ENCODE results near the gene UBQLN4.

UBQLN4 gene

DNA sequence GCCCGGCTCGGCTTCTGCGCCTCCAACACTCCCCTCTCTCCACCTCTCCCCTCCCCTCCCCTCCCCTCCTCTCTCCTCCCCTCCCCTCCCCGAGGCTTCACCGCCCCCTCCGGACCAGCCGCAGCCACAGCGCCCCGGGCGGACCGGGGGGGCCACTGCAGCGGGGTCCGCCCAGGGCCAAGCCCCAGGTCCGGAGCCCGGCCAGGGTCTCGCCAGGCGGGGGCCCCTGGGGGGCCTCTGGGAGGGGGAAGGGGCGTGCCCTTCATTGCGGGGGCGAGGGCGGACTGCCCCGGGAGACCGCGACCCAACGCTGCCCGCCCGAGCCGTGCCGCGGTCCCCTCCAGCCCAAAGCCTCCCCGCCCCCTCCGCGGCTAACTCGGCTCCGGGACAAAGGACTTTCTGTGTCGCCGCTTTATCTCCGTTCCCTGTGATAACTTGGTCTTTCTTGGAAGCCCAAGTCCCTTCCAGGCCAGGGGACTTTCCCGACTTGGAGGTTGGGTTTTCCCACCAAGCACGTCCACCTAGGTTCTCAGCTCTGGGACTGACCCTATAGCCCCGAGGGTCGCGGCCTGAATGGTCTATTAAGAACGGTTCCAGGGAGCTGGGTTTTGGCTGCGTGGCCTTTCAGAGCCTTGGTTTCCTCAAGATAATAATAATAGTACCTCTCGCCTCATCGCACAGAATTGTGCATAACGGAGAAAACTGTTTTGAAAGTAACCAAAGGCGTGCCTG is at the start of gene UBQLN4:
Gene UBQLN4, minus strand, starts transcription at position 31 of the 732 bp plus-strand sequence. CDS start 97 bp downstream, outside the sequence.
- intact Hi-C loops (cut with DNase I; ENCODE audit: low total_unique reads) = no loop called here
- H3K4me1 ChIP-seq = peaks cover 0 to 35% (median 20%) of the 10 kb centered on the region in 4 donors
- H3K9me3 ChIP-seq = no peaks in the 10 kb centered on the region
- TF ChIP-seq, protein P1, sequence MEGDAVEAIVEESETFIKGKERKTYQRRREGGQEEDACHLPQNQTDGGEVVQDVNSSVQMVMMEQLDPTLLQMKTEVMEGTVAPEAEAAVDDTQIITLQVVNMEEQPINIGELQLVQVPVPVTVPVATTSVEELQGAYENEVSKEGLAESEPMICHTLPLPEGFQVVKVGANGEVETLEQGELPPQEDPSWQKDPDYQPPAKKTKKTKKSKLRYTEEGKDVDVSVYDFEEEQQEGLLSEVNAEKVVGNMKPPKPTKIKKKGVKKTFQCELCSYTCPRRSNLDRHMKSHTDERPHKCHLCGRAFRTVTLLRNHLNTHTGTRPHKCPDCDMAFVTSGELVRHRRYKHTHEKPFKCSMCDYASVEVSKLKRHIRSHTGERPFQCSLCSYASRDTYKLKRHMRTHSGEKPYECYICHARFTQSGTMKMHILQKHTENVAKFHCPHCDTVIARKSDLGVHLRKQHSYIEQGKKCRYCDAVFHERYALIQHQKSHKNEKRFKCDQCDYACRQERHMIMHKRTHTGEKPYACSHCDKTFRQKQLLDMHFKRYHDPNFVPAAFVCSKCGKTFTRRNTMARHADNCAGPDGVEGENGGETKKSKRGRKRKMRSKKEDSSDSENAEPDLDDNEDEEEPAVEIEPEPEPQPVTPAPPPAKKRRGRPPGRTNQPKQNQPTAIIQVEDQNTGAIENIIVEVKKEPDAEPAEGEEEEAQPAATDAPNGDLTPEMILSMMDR (IDR thresholded peaks at IDR 0.05) = peak; percentile 35 to 61
- peak within 1 kb of the TSS; percentile 84 to 96 for H3K27ac ChIP-seq
- peak; percentile 83 to 94 for DNase-seq
- H3K4me3 ChIP-seq = peak within 1 kb of the TSS; percentile 72 to 88
- peaks cover 0 to 41% (median 21%) of the 10 kb centered on the region in 3 donors for H3K36me3 ChIP-seq
- no peaks in the 10 kb centered on the region for H3K27me3 ChIP-seq

DNA sequence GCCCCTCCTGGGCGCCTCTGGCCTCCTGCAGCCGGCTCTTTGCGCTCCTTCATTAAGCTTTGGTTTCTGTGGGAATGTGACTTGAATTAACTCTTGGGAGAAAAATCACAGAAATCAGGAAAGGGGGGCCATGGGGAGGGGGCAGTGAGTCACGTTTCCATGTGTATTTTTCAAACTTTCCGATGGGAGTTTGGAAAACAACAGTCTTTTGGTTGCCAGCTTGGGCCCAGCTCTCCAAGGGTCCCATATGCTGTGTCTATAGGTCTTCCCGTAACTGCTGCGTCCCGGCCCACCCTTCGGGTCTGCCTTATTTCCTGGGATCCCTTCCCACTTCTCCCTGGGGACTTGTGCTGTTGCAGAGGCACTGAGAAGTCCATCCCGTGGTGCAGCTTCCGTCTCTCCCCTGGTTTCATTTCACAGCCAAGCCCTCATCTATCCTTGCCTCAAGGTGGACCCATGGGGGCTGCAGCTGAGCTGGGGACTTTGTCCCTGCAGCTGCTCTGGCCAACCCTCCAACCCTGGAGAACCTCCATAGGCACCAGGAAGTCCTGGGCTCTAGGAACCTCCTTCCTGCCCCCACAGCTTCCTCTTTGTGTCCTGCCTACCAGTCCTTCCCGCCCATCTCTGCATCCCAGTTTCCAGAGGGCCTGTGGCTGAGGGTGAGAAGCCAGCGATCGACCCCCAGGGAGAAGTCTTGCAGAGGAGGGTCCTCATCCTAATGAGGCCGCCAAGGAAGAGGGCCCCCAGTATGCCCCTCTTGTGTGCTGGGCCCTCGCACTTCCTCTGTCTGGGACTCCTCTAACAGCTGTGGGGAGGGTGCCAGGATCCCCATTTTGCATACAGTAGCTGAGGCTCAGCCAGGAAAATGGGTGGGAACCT is 49.3 kb upstream of the UBQLN4 start:
- Histone ChIP-seq H3K9me3 (no peaks in the 10 kb centered on the region), H3K36me3 (no peaks in the 10 kb centered on the region), H3K4me1 (peaks cover 7 to 74% (median 60%) of the 10 kb centered on the region in 4 donors), H3K27ac (peak overlapping the region; percentile 94 to 97), H3K27me3 (no peaks in the 10 kb centered on the region), H3K4me3 (peak overlapping the region in 1 of 2 donors; percentile 10)
- DNase-seq = no peak
- TF ChIP-seq, protein P1 (IDR thresholded peaks at IDR 0.05) = no peak
- intact Hi-C loops (cut with DNase I; ENCODE audit: low total_unique reads) = no loop called here

DNA sequence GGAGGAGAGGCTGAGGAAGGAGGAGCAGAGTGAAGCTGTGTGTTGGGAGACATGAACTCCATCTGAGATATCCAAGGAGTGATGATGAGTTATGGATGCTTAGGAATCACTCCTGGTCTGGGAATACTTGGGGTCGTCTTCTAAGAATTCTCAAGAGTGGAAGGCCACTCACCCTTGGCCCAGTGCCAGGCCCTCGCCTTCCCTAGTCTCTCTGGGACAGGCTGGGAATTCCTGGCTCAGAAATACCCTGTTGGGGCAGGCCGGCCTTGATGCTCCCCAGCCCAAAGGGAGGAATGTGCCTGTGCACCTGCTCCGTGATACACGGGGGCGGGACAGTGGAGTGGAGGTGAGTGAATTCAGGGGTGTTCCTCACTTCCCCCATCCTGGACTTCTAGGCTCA is 48.3 kb upstream of the UBQLN4 start:
- intact Hi-C loops (cut with DNase I; ENCODE audit: low total_unique reads) = no loop called here
- peaks cover 11 to 75% (median 60%) of the 10 kb centered on the region in 4 donors for H3K4me1 ChIP-seq
- H3K27me3 ChIP-seq = no peaks in the 10 kb centered on the region
- H3K4me3 ChIP-seq = no peak overlapping the region
- TF ChIP-seq, protein P1 (IDR thresholded peaks at IDR 0.05) = no peak
- peak overlapping the region; percentile 94 to 97 for H3K27ac ChIP-seq
- no peaks in the 10 kb centered on the region for H3K9me3 ChIP-seq
- DNase-seq = no peak
- H3K36me3 ChIP-seq = no peaks in the 10 kb centered on the region

DNA sequence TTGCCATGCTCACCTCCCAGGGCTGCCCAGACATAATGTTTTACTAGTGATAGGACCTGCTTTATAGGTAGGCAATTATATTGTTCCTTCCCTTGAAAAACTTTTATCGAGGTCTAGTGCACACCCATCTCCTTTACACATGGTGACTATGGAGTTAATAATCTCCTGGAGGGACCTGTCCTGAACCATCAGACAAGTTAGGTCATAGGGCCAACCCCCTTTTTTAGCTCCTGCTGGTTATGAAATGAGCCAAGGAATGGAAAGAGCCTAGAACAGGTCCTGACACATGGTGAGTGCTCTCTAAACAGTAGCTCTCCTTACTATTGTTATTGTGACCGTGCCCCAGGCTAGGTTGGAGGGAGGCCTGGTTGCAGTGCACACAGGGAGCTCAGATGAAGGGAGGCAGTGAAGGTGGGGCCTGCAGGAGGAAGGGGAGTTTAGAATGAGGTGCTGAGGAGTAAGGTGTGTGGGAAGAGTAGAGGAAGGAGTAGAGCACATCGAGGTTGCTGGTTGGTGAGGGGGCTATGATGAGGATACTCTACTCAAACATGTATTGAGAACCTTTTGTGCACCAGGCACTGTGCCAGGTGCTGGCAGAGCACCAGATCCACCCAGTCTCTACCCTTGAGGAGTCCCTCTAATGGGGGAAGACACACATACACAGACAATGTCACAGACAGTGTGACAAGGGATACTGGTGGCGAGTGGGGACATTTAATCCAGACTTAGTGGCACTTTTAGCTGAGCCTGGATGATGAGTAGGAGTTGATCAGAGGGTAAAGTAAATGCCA is 46.8 kb upstream of the UBQLN4 start:
- intact Hi-C loops (cut with DNase I; ENCODE audit: low total_unique reads) = no loop called here
- Histone ChIP-seq H3K4me3 (no peak overlapping the region), H3K9me3 (no peaks in the 10 kb centered on the region), H3K27ac (peak overlapping the region; percentile 94 to 97), H3K4me1 (peaks cover 7 to 70% (median 57%) of the 10 kb centered on the region in 4 donors), H3K36me3 (no peaks in the 10 kb centered on the region), H3K27me3 (no peaks in the 10 kb centered on the region)
- DNase-seq = no peak
- TF ChIP-seq, protein P1 (IDR thresholded peaks at IDR 0.05) = no peak

DNA sequence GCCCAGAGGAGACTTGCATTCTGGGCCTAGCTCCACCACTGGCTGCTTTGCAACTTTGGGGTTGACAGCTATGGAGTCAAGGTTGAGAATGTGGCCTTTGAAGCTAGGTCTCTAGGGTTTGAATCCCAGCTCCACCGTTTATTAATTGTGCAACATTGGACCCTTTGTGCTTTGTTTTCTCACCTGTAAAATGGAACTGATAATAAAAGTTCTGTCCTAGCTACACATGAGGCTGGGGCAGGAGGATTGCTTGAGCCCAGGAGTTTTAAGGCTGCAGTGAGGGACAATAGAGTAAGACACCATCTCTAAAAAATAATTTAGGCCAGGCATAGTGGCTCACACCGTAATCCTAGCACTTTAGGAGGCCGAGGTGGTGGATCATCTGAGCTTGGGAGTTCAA is 45.7 kb upstream of the UBQLN4 start:
- Histone ChIP-seq H3K27ac (peak overlapping the region in 1 of 2 donors; percentile 86), H3K4me3 (no peak overlapping the region), H3K9me3 (no peaks in the 10 kb centered on the region), H3K27me3 (no peaks in the 10 kb centered on the region), H3K36me3 (no peaks in the 10 kb centered on the region), H3K4me1 (peaks cover 5 to 59% (median 46%) of the 10 kb centered on the region in 4 donors)
- TF ChIP-seq, protein P1 (IDR thresholded peaks at IDR 0.05) = no peak
- intact Hi-C loops (cut with DNase I; ENCODE audit: low total_unique reads) = no loop called here
- no peak for DNase-seq
